ENCODE data around the gene MEIOSIN. TPM values are rescaled to one million over a fixed set of nuclear protein-coding genes. Genes with fewer than 3 reads are reported as not detected.
"Not testable (repeated sequence)": the region's sequence is repeated elsewhere in the genome, so short reads cannot be mapped to it uniquely, and the experiment has no call there.

The MEIOSIN gene
- total RNA-seq, 1 donor from 2014 or later: not detected

- intact Hi-C loops (cut with DNase I): no loop called here
- DNase-seq (ENCODE audit: low spot score): no peak
These were observed 57.7 kb downstream of the MEIOSIN start for GRCh38 chr19:45790942-45791341.

- intact Hi-C loops (cut with DNase I): no loop called here
- DNase-seq (ENCODE audit: low spot score): no peak
These were observed 58.7 kb downstream of the MEIOSIN start for GRCh38 chr19:45791744-45792469.

- intact Hi-C loops (cut with DNase I): no loop called here
- DNase-seq (ENCODE audit: low spot score): peak; percentile 99
These were observed 59.4 kb downstream of the MEIOSIN start, which contains the start of gene DMWD for GRCh38 chr19:45792470-45793177. DMWD (minus strand) TSS chr19:45792845; CDS start chr19:45792756, 89 bp downstream.

- intact Hi-C loops (cut with DNase I): no loop called here
- DNase-seq (ENCODE audit: low spot score): no peak
These were observed 59.9 kb downstream of the MEIOSIN start for GRCh38 chr19:45793178-45793564.

- intact Hi-C loops (cut with DNase I): no loop called here
- no peak for DNase-seq (ENCODE audit: low spot score)
These were observed 60.6 kb downstream of the MEIOSIN start for GRCh38 chr19:45793876-45794275.

- intact Hi-C loops (cut with DNase I): loop anchor here (5.0 kb wide), 1 partner anchor 32 kb away; no protein-coding TSS in a partner anchor
- DNase-seq (ENCODE audit: low spot score): no peak
These were observed 61.4 kb downstream of the MEIOSIN start for GRCh38 chr19:45794627-45795026.

- DNase-seq (ENCODE audit: low spot score): no peak
- intact Hi-C loops (cut with DNase I): loop anchor here (1.0 to 5.0 kb wide), 2 partner anchors 29 to 37 kb away; no protein-coding TSS in a partner anchor
These were observed 65.8 kb downstream of the MEIOSIN start for GRCh38 chr19:45798995-45799517.

GRCh38 chr19:45799541-45799940 lies 66.3 kb downstream of the MEIOSIN start:
- intact Hi-C loops (cut with DNase I): loop anchor here (1.0 to 5.0 kb wide), 2 partner anchors 29 to 37 kb away; no protein-coding TSS in a partner anchor
- not testable (repeated sequence) for DNase-seq (ENCODE audit: low spot score)

- no peak for DNase-seq (ENCODE audit: low spot score)
- intact Hi-C loops (cut with DNase I): no loop called here
These were observed 66.9 kb downstream of the MEIOSIN start for GRCh38 chr19:45800070-45800553.

GRCh38 chr19:45801603-45802175 lies 68.5 kb downstream of the MEIOSIN start:
- intact Hi-C loops (cut with DNase I): no loop called here

GRCh38 chr19:45804140-45804958 lies 71.1 kb downstream of the MEIOSIN start:
- intact Hi-C loops (cut with DNase I): no loop called here
- no peak for DNase-seq (ENCODE audit: low spot score)

More at GRCh38 chr19:45801603-45802175, 68.5 kb downstream of the MEIOSIN start:
- no peak for DNase-seq (ENCODE audit: low spot score)

- no peak for DNase-seq (ENCODE audit: low spot score)
- intact Hi-C loops (cut with DNase I): no loop called here
These were observed 71.7 kb downstream of the MEIOSIN start for GRCh38 chr19:45804959-45805230.

- DNase-seq (ENCODE audit: low spot score): no peak
- intact Hi-C loops (cut with DNase I): no loop called here
These were observed 72.5 kb downstream of the MEIOSIN start for GRCh38 chr19:45805719-45806118.

- no peak for DNase-seq (ENCODE audit: low spot score)
- intact Hi-C loops (cut with DNase I): no loop called here
These were observed 76.5 kb downstream of the MEIOSIN start for GRCh38 chr19:45809643-45810159.

GRCh38 chr19:45812297-45812696 lies 79.1 kb downstream of the MEIOSIN start:
- DNase-seq (ENCODE audit: low spot score): no peak
- intact Hi-C loops (cut with DNase I): no loop called here

Data from cardiac septum (tissue), 1 donor.